Transverse colon (tissue), 4 donors: Measurements from ENCODE around the gene HK1.
A peak's percentile ranks its signal among the peaks of the same experiment; 100 is the strongest.

ENCODE experiments used
- CTCF ChIP-seq, 5 experiments: fragments of 200-600 bp in 3 of 5; fragments of 450-650 bp in 2 of 5; sonication (generic) in 3 of 5; IDR thresholded peaks; 1 replicate in 2 of 5; 2 replicates in 3 of 5; pipeline ENCODE4 v1.5.1; 2016 to 2017; ENCODE audit warnings: antibody characterized with exemption in 5 of 5, inconsistent platforms in 3 of 5, mild to moderate bottlenecking in 2 of 5, moderate library complexity in 1 of 5
- EP300 ChIP-seq: sonication (generic); formaldehyde crosslinking; IDR thresholded peaks from one replicate; pipeline ENCODE4 v1.6.1; 2017; ENCODE audit warnings: antibody characterized with exemption, low read depth
- POLR2A ChIP-seq: fragments of 450-650 bp; IDR thresholded peaks from one replicate; pipeline ENCODE4 v1.6.1; 2016; ENCODE audit warnings: antibody characterized with exemption, mild to moderate bottlenecking, moderate library complexity
- POLR2AphosphoS5 ChIP-seq, 3 donors: sonication (generic); formaldehyde crosslinking; IDR thresholded peaks; one replicate each; pipeline ENCODE4 v1.6.1; 2016; ENCODE audit warnings: antibody characterized with exemption in 3 of 3

- TF ChIP-seq CTCF (IDR thresholded peaks at IDR 0.05) (no peak), POLR2A (no peak), POLR2AphosphoS5 (IDR thresholded peaks at IDR 0.05) (peak in 2 of 3 donors; percentile 6 to 41), EP300 (no peak)
These were observed 70.7 kb downstream of the HK1 start for GRCh38 chr10:69348816-69349541.
